ENCODE data around the gene TMEM258.
A peak's percentile ranks its signal among the peaks of the same experiment; 100 is the strongest.

TMEM258 gene

GRCh38 chr11:61750631-61751273 lies 41.6 kb downstream of the TMEM258 start:
- no peak overlapping the region for H3K4me3 ChIP-seq (ENCODE audit: low read depth, low read length)
- no peak for DNase-seq (ENCODE audit: low read depth)

DNA sequence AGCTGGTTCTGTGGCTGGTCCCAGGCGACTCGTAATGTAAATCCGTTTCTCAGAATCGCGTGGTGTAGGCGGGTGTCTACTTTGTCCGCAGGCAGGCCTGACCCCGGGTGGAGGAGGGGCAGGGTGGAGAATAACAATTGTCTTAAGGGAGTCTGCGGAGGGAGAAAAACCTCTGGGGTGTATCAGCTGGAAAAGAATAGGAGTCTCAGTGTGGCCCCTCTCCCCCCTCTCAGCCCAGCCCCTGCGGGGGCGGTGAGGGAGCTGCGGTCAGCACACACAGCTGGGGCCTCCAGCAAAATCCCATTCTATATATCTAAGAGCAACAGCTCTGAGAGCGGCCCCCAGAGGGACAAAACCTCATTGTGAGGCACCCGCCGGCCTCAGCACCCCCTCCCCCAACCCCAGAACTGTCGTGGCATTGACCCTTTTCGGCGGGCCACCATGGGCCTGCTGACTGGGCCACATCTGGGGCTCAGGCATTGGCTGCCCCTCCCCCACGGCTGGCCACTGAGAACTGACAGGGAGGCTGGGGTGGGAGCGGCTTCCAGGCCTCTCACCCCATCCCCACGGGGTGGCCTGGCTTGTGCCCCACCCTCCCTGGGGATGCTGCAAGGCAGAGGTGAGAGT lies 42.7 kb downstream of the TMEM258 start:
- peak; percentile 30 for DNase-seq (ENCODE audit: low read depth)
- H3K4me3 ChIP-seq (ENCODE audit: low read depth, low read length), result no peak overlapping the region

GRCh38 chr11:61747967-61748285 lies 44.5 kb downstream of the TMEM258 start:
- DNase-seq (ENCODE audit: low read depth), result no peak
- H3K4me3 ChIP-seq (ENCODE audit: low read depth, low read length), result no peak overlapping the region

DNA sequence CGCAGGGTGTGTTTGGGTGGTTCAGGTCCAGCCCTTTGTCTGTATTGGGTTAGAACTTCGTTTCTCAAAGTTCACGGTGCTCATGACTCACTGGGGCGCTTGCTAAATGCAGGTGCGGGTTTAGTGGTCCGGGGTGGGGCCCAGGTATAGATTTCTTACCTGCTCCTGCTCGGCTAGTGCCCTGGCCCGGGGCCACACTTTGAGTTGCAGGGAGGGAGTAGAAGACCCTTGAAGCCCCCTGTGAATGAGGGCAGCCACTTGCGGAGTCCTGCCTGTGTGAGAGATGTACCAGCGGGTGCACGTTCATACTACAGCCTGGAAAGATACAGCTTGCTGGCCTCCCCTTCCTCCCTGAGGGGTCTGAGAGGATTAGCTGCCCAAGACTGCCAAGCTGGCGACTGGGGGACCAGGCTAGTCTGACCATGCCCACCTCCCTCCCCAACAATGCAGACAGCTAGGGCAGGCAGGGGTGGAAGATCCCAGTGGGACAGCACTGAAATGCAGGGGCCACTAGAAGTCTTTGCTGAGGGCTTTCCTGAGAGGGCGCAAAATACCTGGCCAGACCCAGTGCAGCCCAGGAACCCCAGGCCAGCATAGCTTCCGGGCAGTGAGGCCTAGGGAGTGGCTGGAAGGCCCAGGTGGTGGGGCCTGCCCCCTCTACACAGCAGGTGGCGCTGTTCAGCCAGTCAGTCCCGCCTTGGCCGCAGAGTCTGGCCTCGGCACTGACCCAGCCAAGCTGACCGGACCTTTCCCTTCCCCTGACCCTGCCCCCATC lies 45.0 kb downstream of the TMEM258 start:
- no peak for DNase-seq (ENCODE audit: low read depth)

GRCh38 chr11:61746442-61747191 lies 45.8 kb downstream of the TMEM258 start:
- H3K4me3 ChIP-seq (ENCODE audit: low read depth, low read length), result no peak overlapping the region
- DNase-seq (ENCODE audit: low read depth), result no peak

More for the DNA sequence above, 45.0 kb downstream of the TMEM258 start:
- no peak overlapping the region for H3K4me3 ChIP-seq (ENCODE audit: low read depth, low read length)

- no peak overlapping the region for H3K4me3 ChIP-seq (ENCODE audit: low read depth, low read length)
- DNase-seq (ENCODE audit: low read depth), result no peak
Measured at GRCh38 chr11:61745781-61746441, 46.5 kb downstream of the TMEM258 start.

- DNase-seq (ENCODE audit: low read depth), result no peak
Measured at GRCh38 chr11:61744609-61745156, 47.7 kb downstream of the TMEM258 start.

DNA sequence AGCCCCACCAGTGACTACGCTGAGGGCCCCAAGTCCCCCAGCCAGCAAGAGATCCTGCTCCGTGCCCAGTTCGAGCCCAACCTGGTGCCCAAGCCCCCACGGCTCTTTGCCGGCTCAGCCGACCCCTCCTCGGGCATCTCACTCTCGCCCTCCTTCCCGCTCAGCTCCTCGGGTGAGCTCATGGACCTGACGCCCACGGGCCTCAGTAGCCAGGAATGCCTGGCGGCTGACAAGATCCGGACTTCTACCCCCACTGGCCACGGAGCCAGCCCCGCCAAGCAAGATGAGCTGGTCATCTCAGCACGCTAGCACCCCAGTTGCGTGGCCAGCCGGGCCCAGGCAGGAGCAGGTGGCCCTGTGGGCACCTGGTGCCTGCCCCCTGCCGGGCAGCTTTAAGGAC lies 48.2 kb downstream of the TMEM258 start:
- DNase-seq (ENCODE audit: low read depth), result no peak
- H3K4me3 ChIP-seq (ENCODE audit: low read depth, low read length), result no peak overlapping the region

More at GRCh38 chr11:61744609-61745156, 47.7 kb downstream of the TMEM258 start:
- H3K4me3 ChIP-seq (ENCODE audit: low read depth, low read length), result no peak overlapping the region

DNA sequence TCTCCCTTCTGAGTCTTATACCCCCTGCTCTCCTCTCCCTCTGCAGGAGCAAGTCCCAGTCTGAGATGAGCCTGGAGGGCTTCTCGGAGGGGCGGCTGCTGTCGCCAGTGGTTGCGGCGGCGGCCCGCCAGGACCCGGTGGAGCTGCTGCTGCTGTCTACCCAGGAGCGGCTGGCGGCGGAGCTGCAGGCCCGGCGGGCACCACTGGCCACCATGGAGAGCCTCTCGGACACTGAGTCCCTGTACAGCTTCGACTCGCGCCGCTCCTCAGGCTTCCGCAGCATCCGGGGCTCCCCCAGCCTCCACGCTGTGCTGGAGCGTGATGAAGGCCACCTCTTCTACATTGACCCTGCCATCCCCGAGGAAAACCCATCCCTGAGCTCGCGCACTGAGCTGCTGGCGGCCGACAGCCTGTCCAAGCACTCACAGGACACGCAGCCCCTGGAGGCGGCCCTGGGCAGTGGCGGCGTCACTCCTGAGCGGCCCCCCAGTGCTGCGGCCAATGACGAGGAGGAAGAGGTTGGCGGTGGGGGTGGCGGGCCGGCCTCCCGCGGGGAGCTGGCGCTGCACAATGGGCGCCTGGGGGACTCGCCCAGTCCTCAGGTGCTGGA lies 48.8 kb downstream of the TMEM258 start:
- no peak overlapping the region for H3K4me3 ChIP-seq (ENCODE audit: low read depth, low read length)
- DNase-seq (ENCODE audit: low read depth), result no peak

DNA sequence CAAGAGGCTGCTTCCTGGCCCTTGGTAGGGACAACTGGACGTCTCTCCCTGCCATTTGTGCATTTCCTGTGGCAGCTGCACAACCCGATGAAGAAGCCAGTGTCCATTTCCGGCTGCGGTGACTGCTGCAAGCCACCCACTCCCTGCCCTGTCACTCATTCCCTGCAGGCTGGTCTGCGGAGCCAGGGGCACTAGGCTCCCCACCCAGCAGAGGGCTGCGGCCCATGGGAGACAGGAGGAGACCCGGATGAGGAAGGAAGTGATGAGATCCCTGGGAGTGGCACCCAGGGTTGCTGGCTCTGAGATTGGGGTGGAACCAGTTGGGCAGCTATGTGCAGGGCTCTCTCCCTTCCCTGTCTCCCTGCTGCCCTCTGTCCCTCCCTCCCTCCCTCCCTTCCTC lies 50.0 kb downstream of the TMEM258 start:
- H3K4me3 ChIP-seq (ENCODE audit: low read depth, low read length), result no peak overlapping the region
- DNase-seq (ENCODE audit: low read depth), result no peak

GRCh38 chr11:61739966-61740365 lies 52.4 kb downstream of the TMEM258 start:
- H3K4me3 ChIP-seq (ENCODE audit: low read depth, low read length), result no peak overlapping the region
- no peak for DNase-seq (ENCODE audit: low read depth)

- DNase-seq (ENCODE audit: low read depth), result no peak
- no peak overlapping the region for H3K4me3 ChIP-seq (ENCODE audit: low read depth, low read length)
Measured at GRCh38 chr11:61739413-61739812, 53.0 kb downstream of the TMEM258 start.
